Gastroesophageal sphincter (tissue), 4 donors: ENCODE results near the gene RGS11. TPM values are rescaled to one million over a fixed set of nuclear protein-coding genes. Genes with fewer than 3 reads are reported as not detected.

Experiments
- ATAC-seq: fragments of 150-250 bp; one replicate; pipeline ENCODE4 v1.9.1; 2016; ENCODE audit warnings: mild to moderate bottlenecking, moderate library complexity
- H3K27ac ChIP-seq, 4 donors: fragments of 200-600 bp; sonication (generic) in 3 of 4; 1 replicate in 3 of 4; 2 replicates in 1 of 4; pipeline ENCODE4 v1.5.1; 2016 to 2019
- H3K27me3 ChIP-seq: fragments of 200-600 bp; sonication (generic); one replicate; pipeline ENCODE4 v1.5.1; 2019
- H3K36me3 ChIP-seq, 2 donors: fragments of 200-600 bp; sonication (generic); one replicate each; pipeline ENCODE4 v1.5.1; 2019; ENCODE audit warnings: control low read depth in 1 of 2
- H3K4me1 ChIP-seq, 3 donors: fragments of 200-600 bp; sonication (generic); 1 replicate in 2 of 3; 2 replicates in 1 of 3; pipeline ENCODE4 v1.5.1; 2016 to 2019; ENCODE audit warnings: control low read depth in 2 of 3
- H3K4me3 ChIP-seq, 2 donors: fragments of 200-600 bp; sonication (generic); one replicate each; pipeline ENCODE4 v1.5.1; 2019; ENCODE audit warnings: mild to moderate bottlenecking in 1 of 2, moderate library complexity in 1 of 2
- H3K9me3 ChIP-seq, 3 donors: fragments of 200-600 bp; sonication (generic); one replicate each; pipeline ENCODE4 v1.5.1; 2017 to 2019; ENCODE audit warnings: control low read depth in 2 of 3
- CTCF ChIP-seq, 4 experiments: fragments of 200-600 bp in 2 of 4; fragments of 450-650 bp in 2 of 4; sonication (generic) in 1 of 4; IDR thresholded peaks; one replicate each; pipeline ENCODE4 v1.5.1; 2017 to 2019; ENCODE audit warnings: antibody characterized with exemption in 4 of 4, mild to moderate bottlenecking in 2 of 4, moderate library complexity in 2 of 4
- EP300 ChIP-seq: sonication (generic); formaldehyde crosslinking; IDR thresholded peaks from one replicate; pipeline ENCODE4 v1.6.1; 2017; ENCODE audit warnings: antibody characterized with exemption, mild to moderate bottlenecking
- POLR2A ChIP-seq, 2 donors: fragments of 450-650 bp; IDR thresholded peaks; one replicate each; pipeline ENCODE4 v1.6.1; 2017; ENCODE audit warnings: antibody characterized with exemption in 2 of 2, mild to moderate bottlenecking in 2 of 2, moderate library complexity in 1 of 2
- POLR2AphosphoS5 ChIP-seq: sonication (generic); formaldehyde crosslinking; IDR thresholded peaks from one replicate; pipeline ENCODE4 v1.6.1; 2017; ENCODE audit warnings: antibody characterized with exemption
- WGBS, 2 donors: methylation state at CpG; one replicate each; pipeline ENCODE4 v1.1.5; 2018; ENCODE audit warnings: low coverage in 1 of 2; 5-methylcytosine and 5-hydroxymethylcytosine counted together
- total RNA-seq, 4 donors: library from RNA; depleted of rRNA; stranded (reverse); fragments of >200 nt; gene quantifications; one replicate each; pipeline ENCODE4 v1.1.0, GENCODE V29; 2016

RGS11 gene
- total RNA-seq, 4 donors from 2014 or later = 3.0 to 11.5 (median 10.1) TPM

GRCh38 chr16:285146-286055, 9.7 kb upstream of the RGS11 start:
- no peak overlapping the region for H3K4me3 ChIP-seq
- H3K9me3 ChIP-seq = no peaks in the 10 kb centered on the region
- TF ChIP-seq POLR2AphosphoS5 = no peak
- no peak for TF ChIP-seq CTCF (IDR thresholded peaks at IDR 0.05)
- no peak for TF ChIP-seq EP300
- no peak for TF ChIP-seq POLR2A (IDR thresholded peaks at IDR 0.05)
- WGBS, 2 donors = 100% methylated on average over 2 of the region's 48 CpGs; no CpG with 5 or more reads in 1 of the 2 donors
- H3K27ac ChIP-seq = no peak overlapping the region
- peaks cover 0 to 14% (median 6%) of the 10 kb centered on the region in 3 donors for H3K4me1 ChIP-seq
- H3K36me3 ChIP-seq = peaks cover 0 to 42% of the 10 kb centered on the region in 2 donors
- no peak for ATAC-seq
- peaks cover 30% of the 10 kb centered on the region for H3K27me3 ChIP-seq

- Histone ChIP-seq H3K4me1 (peaks cover 0 to 20% (median 6%) of the 10 kb centered on the region in 3 donors), H3K36me3 (peaks cover 0 to 32% of the 10 kb centered on the region in 2 donors), H3K27ac (no peak overlapping the region), H3K9me3 (no peaks in the 10 kb centered on the region), H3K4me3 (no peak overlapping the region), H3K27me3 (peaks cover 37% of the 10 kb centered on the region)
- no peak for ATAC-seq
- 100% methylated on average over 1 of the region's 52 CpGs; no CpG with 5 or more reads in 1 of the 2 donors for WGBS, 2 donors
- no peak for TF ChIP-seq POLR2A (IDR thresholded peaks at IDR 0.05)
- no peak for TF ChIP-seq CTCF (IDR thresholded peaks at IDR 0.05)
- no peak for TF ChIP-seq EP300
- no peak for TF ChIP-seq POLR2AphosphoS5
Measured at GRCh38 chr16:284204-285120, 8.7 kb upstream of the RGS11 start.

GRCh38 chr16:283033-283805, 7.5 kb upstream of the RGS11 start, which contains the start of gene PDIA2:
Gene PDIA2 (plus strand): TSS chr16:283164. CDS start chr16:283170, 6 bp downstream.
- Histone ChIP-seq H3K4me1 (peaks cover 0 to 20% (median 6%) of the 10 kb centered on the region in 3 donors), H3K27ac (no peak within 1 kb of the TSS), H3K36me3 (peaks cover 0 to 20% of the 10 kb centered on the region in 2 donors), H3K27me3 (peaks cover 40% of the 10 kb centered on the region), H3K9me3 (no peaks in the 10 kb centered on the region), H3K4me3 (no peak within 1 kb of the TSS)
- TF ChIP-seq POLR2A (IDR thresholded peaks at IDR 0.05) (no peak), CTCF (IDR thresholded peaks at IDR 0.05) (no peak), EP300 (no peak), POLR2AphosphoS5 (no peak)
- WGBS, 2 donors = 60 to 87% methylated on average over 2 to 3 of the region's 25 CpGs
- ATAC-seq = no peak

- peaks cover 40% of the 10 kb centered on the region for H3K27me3 ChIP-seq
- H3K27ac ChIP-seq = no peak overlapping the region
- no peaks in the 10 kb centered on the region for H3K9me3 ChIP-seq
- no peak for ATAC-seq
- no peak overlapping the region for H3K4me3 ChIP-seq
- peaks cover 0 to 12% of the 10 kb centered on the region in 2 donors for H3K36me3 ChIP-seq
- no peak for TF ChIP-seq CTCF (IDR thresholded peaks at IDR 0.05)
- TF ChIP-seq POLR2A (IDR thresholded peaks at IDR 0.05) = no peak
- TF ChIP-seq POLR2AphosphoS5 = no peak
- TF ChIP-seq EP300 = no peak
- H3K4me1 ChIP-seq = peaks cover 0 to 20% (median 6%) of the 10 kb centered on the region in 3 donors
- 80% methylated on average over 3 of the region's 22 CpGs; no CpG with 5 or more reads in 1 of the 2 donors for WGBS, 2 donors
Measured at GRCh38 chr16:282491-282890, 6.7 kb upstream of the RGS11 start.
